IMR-90 (cell line): ENCODE data around the gene SIGLEC7. TPM values are rescaled to one million over a fixed set of nuclear protein-coding genes. Genes with fewer than 3 reads are reported as not detected.

Experiments
- ATAC-seq: fragments of 200-7000 bp; cut with Tn5 transposase; 2 replicates; pipeline ENCODE4 v1.9.1; 2020; ENCODE audit warnings: low read depth, mild to moderate bottlenecking, moderate library complexity
- BruUV-seq: library from RNA; stranded (reverse); fragments of 400-500 nt; replicated peaks from 2 replicates; lab custom pipeline; 2021; lab: Mats Ljungman, UMichigan
- CTCF ChIA-PET: fragments of 300-600 bp; formaldehyde crosslinking; extraction: SDS; loops from one replicate; lab custom pipeline; 2021; ENCODE audit warnings: antibody characterized with exemption; lab: Yijun Ruan, JAX
- POLR2A ChIA-PET: fragments of 300-600 bp; sonication (Branson Sonifier 250); formaldehyde crosslinking; loops from one replicate; lab custom pipeline; 2022; ENCODE audit warnings: antibody characterized with exemption; ENCODE audit not compliant: unreplicated experiment; lab: Charles Lee
- DNase-seq: peaks from one replicate; pipeline ENCODE4 v3.0.0; 2013
- H2AFZ ChIP-seq: replicated peaks from 2 replicates; pipeline ENCODE3; 2013; ENCODE audit warnings: low read length, mild to moderate bottlenecking; ENCODE audit not compliant: poor library complexity
- H2AK5ac ChIP-seq: 2 replicates; pipeline ENCODE4 v1.6.1; 2013; ENCODE audit warnings: low read depth, low read length, inconsistent platforms
- H2AK9ac ChIP-seq: replicated peaks from 2 replicates; pipeline ENCODE3; 2013; ENCODE audit warnings: mild to moderate bottlenecking, low read depth, low read length, moderate library complexity; ENCODE audit not compliant: poor library complexity
- H2BK120ac ChIP-seq: 2 replicates; pipeline ENCODE4 v1.6.1; 2013; ENCODE audit warnings: low read depth, low read length, inconsistent platforms
- H2BK15ac ChIP-seq: 3 replicates; pipeline ENCODE4 v1.6.1; 2013; ENCODE audit warnings: low read depth, low read length, inconsistent platforms
- H2BK20ac ChIP-seq: 2 replicates; pipeline ENCODE4 v1.6.1; 2013; ENCODE audit warnings: low read depth, mild to moderate bottlenecking, inconsistent platforms, low read length, moderate library complexity
- H2BK5ac ChIP-seq: 2 replicates; pipeline ENCODE4 v1.6.1; 2013; ENCODE audit warnings: mild to moderate bottlenecking, low read depth, low read length, inconsistent platforms; ENCODE audit not compliant: poor library complexity, severe bottlenecking
- H3K14ac ChIP-seq: replicated peaks from 2 replicates; pipeline ENCODE4 v1.6.1; 2013; ENCODE audit warnings: low read depth, low read length, inconsistent platforms
- H3K18ac ChIP-seq: 2 replicates; pipeline ENCODE4 v1.6.1; 2013; ENCODE audit warnings: low read depth, low read length, control low read depth
- H3K23ac ChIP-seq: 2 replicates; pipeline ENCODE4 v1.6.1; 2013; ENCODE audit warnings: low read depth, low read length, inconsistent platforms
- H3K27ac ChIP-seq: 2 replicates; pipeline ENCODE4 v1.5.1; 2013; ENCODE audit warnings: mild to moderate bottlenecking, control low read depth, low read length; ENCODE audit not compliant: insufficient read depth
- H3K27me3 ChIP-seq: 2 replicates; pipeline ENCODE4 v1.6.1; 2013; ENCODE audit warnings: low read length; ENCODE audit not compliant: control insufficient read depth, insufficient read depth
- H3K36me3 ChIP-seq: 2 replicates; pipeline ENCODE4 v1.6.1; 2013; ENCODE audit warnings: low read length, mixed read lengths; ENCODE audit not compliant: control insufficient read depth, insufficient read depth
- H3K4ac ChIP-seq: 2 replicates; pipeline ENCODE4 v1.6.1; 2013; ENCODE audit warnings: low read depth, low read length, inconsistent platforms
- H3K4me1 ChIP-seq: 2 replicates; pipeline ENCODE4 v1.6.1; 2013; ENCODE audit warnings: low read length, mixed read lengths; ENCODE audit not compliant: control insufficient read depth, insufficient read depth
- H3K4me2 ChIP-seq: 2 replicates; pipeline ENCODE4 v1.6.1; 2013; ENCODE audit warnings: low read depth, mild to moderate bottlenecking, control low read depth, low read length, moderate library complexity
- H3K4me3 ChIP-seq: 2 replicates; pipeline ENCODE4 v1.5.1; 2013; ENCODE audit warnings: low read depth, mild to moderate bottlenecking, control low read depth, low read length, moderate library complexity; ENCODE audit not compliant: insufficient read depth
- H3K56ac ChIP-seq: 2 replicates; pipeline ENCODE4 v1.6.1; 2013; ENCODE audit warnings: low read length, inconsistent platforms; ENCODE audit not compliant: insufficient read depth; ENCODE audit errors: extremely low read depth
- H3K79me1 ChIP-seq, 2 experiments: 2 replicates each; pipeline ENCODE4 v1.6.1; 2013; ENCODE audit warnings: low read length in 2 of 2, inconsistent platforms in 1 of 2, low read depth in 1 of 2
- H3K9ac ChIP-seq: 2 replicates; pipeline ENCODE4 v1.6.1; 2013; ENCODE audit warnings: low read depth, low read length, control low read depth
- H3K9me1 ChIP-seq: 2 replicates; pipeline ENCODE4 v1.6.1; 2013; ENCODE audit warnings: low read length, inconsistent platforms; ENCODE audit not compliant: insufficient read depth
- H3K9me3 ChIP-seq: 2 replicates; pipeline ENCODE4 v1.6.1; 2013; ENCODE audit warnings: low read length; ENCODE audit not compliant: control insufficient read depth, insufficient read depth
- H4K20me1 ChIP-seq: 2 replicates; pipeline ENCODE4 v1.6.1; 2013; ENCODE audit warnings: low read length, inconsistent platforms; ENCODE audit not compliant: insufficient read depth
- H4K5ac ChIP-seq: 2 replicates; pipeline ENCODE4 v1.6.1; 2013; ENCODE audit warnings: mild to moderate bottlenecking, low read depth, low read length, control low read depth
- H4K8ac ChIP-seq, 2 experiments: 2 replicates each; pipeline ENCODE4 v1.6.1; 2013; ENCODE audit warnings: low read depth in 2 of 2, low read length in 2 of 2, control low read depth in 1 of 2, inconsistent platforms in 1 of 2
- H4K91ac ChIP-seq: 2 replicates; pipeline ENCODE4 v1.6.1; 2013; ENCODE audit warnings: low read depth, low read length, inconsistent platforms; ENCODE audit not compliant: insufficient read depth
- FOS ChIP-seq: fragments of 150-350 bp; IDR thresholded peaks from 2 replicates; pipeline ENCODE4 v1.6.1; 2016; ENCODE audit warnings: low read depth, low read length
- MAFK ChIP-seq: IDR thresholded peaks from 2 replicates; pipeline ENCODE4 v1.6.1; 2012; ENCODE audit warnings: low read depth, low read length, improper control_type of control experiment
- MAZ ChIP-seq: IDR thresholded peaks from 2 replicates; pipeline ENCODE4 v1.6.1; 2012; ENCODE audit warnings: low read depth, mild to moderate bottlenecking, low read length, improper control_type of control experiment, moderate library complexity, borderline replicate concordance
- MXI1 ChIP-seq: IDR thresholded peaks from 2 replicates; pipeline ENCODE4 v1.6.1; 2012; ENCODE audit warnings: low read depth, mild to moderate bottlenecking, low read length, moderate library complexity, borderline replicate concordance
- NFE2L2 ChIP-seq: fragments of 150-350 bp; IDR thresholded peaks from 2 replicates; pipeline ENCODE4 v1.6.1; 2016; ENCODE audit warnings: low read depth, mild to moderate bottlenecking, low read length
- POLR2A ChIP-seq: IDR thresholded peaks from 2 replicates; pipeline ENCODE4 v1.6.1; 2012; ENCODE audit warnings: mild to moderate bottlenecking, low read depth, low read length
- RFX5 ChIP-seq: IDR thresholded peaks from 2 replicates; pipeline ENCODE4 v1.8.0; 2012; ENCODE audit warnings: low read depth, mild to moderate bottlenecking, low read length, moderate library complexity
- SMC3 ChIP-seq: fragments of 150-350 bp; IDR thresholded peaks from 2 replicates; pipeline ENCODE4 v1.6.1; 2016; ENCODE audit warnings: low read depth, mild to moderate bottlenecking, antibody characterized with exemption, low read length, moderate library complexity
- WGBS, 2 experiments: methylation state at CpG; one replicate each; pipeline versions ENCODE4 v1.1.5 to v1.1.7; 2013; ENCODE audit warnings: missing lambda C conversion rate in 2 of 2; ENCODE audit not compliant: insufficient read length in 1 of 2; ENCODE audit errors: extremely low coverage in 2 of 2; 5-methylcytosine and 5-hydroxymethylcytosine counted together
- dilution Hi-C: fragments of 300-500 bp; cut with HindIII; formaldehyde crosslinking; loops from one replicate; pipeline ENCODE4 v1.14.3; 2018; ENCODE audit warnings: low sequenced_read_pairs; ENCODE audit not compliant: unreplicated experiment
- in situ Hi-C: fragments of 300-500 bp; cut with MboI; formaldehyde crosslinking; loops from 3 replicates; pipeline ENCODE4 v1.14.3; 2019; ENCODE audit warnings: low sequenced_read_pairs, inconsistent platforms, mixed read lengths
- intact Hi-C: fragments of 100-400 bp; cut with micrococcal nuclease; formaldehyde crosslinking; loops from 2 replicates; pipeline ENCODE4 v1.10.0; 2022
- polyA plus RNA-seq, 3 experiments: library from polyadenylated mRNA; depleted of rRNA; stranded (reverse); fragments of >200 nt; gene quantifications; 2 replicates each; pipeline ENCODE4 v1.2.3, GENCODE V29; 2012; ENCODE audit warnings: low replicate concordance in 1 of 3
- total RNA-seq: library from RNA; depleted of rRNA; stranded (reverse); fragments of >200 nt; gene quantifications from 2 replicates; pipeline ENCODE4 v1.2.3, GENCODE V29; 2012
- TF ChIP-seq, protein P1 (sequence below): fragments of 150-350 bp; IDR thresholded peaks from 2 replicates; pipeline ENCODE4 v1.6.1; 2016; ENCODE audit warnings: low read depth, mild to moderate bottlenecking, low read length, moderate library complexity, borderline replicate concordance
- TF ChIP-seq, protein P2 (sequence below): conservative IDR thresholded peaks from 2 replicates; pipeline ENCODE4 v1.5.1; 2012; ENCODE audit warnings: mild to moderate bottlenecking, low read depth, low read length, improper control_type of control experiment

The SIGLEC7 gene
- total and polyA plus RNA-seq, 2 of the 4 experiments (the other 2 are of a cell fraction) = not detected

DNA sequence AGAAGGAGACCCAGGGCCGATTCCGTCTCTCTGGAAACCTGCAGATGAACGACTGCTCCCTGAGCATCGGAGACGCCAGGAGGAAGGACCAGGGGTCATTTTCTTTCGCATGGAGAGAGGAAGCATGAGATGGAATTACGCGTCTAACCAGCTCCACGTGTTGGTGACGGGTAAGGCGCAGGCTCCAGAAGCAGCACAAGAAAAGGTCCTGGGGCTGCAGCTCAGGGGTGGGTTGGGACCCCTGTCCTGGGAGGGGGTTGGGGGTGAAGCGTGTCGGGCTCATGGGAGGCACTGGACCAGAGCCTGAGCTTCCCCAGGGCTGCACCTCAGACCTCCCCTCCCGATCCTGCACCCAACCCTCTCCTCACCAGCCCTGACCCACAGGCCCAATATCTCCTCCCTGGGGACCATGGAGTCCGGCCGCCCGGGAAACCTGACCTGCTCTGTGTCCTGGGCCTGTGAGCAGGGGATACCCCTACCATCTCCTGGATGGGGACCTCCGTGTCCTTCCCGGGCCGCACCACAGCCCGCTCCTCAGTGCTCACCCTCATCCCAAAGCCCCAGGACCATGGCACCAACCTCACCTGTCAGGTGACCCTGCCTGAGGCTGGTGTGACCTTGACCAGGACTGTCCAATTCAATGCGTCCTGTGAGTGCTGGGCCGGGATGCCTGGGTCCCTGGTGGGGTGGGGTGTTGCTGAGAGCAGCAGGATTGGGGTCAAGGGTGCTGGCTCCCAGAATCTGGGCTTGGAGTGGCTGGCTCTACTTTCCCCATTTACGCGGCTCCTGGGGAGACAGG is 43.2 kb downstream of the SIGLEC7 start:
- peaks cover 4% of the 10 kb centered on the region; the same call in 1 of the 2 replicates for H3K9me3 ChIP-seq
- POLR2A ChIA-PET = no interaction called here
- no peak overlapping the region for H2BK5ac ChIP-seq
- H3K4ac ChIP-seq = no peak overlapping the region
- H4K8ac ChIP-seq = no peak overlapping the region
- H2AK5ac ChIP-seq = no peak overlapping the region
- CTCF ChIA-PET = no interaction called here
- no peak overlapping the region for H3K56ac ChIP-seq
- H2AK9ac ChIP-seq = no peak overlapping the region
- H3K9me1 ChIP-seq = no peaks in the 10 kb centered on the region
- no peak overlapping the region for H2BK20ac ChIP-seq
- H3K79me1 ChIP-seq = no peaks in the 10 kb centered on the region
- no peaks in the 10 kb centered on the region for H3K36me3 ChIP-seq
- H3K14ac ChIP-seq = no peak overlapping the region
- dilution Hi-C loops (no loop called here), intact Hi-C loops (no loop called here), in situ Hi-C loops (no loop called here)
- H3K23ac ChIP-seq = no peak overlapping the region
- no peak for ATAC-seq
- TF ChIP-seq RFX5 (no peak), SMC3 (no peak), FOS (no peak), MAFK (no peak), MXI1 (no peak), NFE2L2 (no peak), MAZ (no peak), POLR2A (no peak)
- TF ChIP-seq, protein P1, sequence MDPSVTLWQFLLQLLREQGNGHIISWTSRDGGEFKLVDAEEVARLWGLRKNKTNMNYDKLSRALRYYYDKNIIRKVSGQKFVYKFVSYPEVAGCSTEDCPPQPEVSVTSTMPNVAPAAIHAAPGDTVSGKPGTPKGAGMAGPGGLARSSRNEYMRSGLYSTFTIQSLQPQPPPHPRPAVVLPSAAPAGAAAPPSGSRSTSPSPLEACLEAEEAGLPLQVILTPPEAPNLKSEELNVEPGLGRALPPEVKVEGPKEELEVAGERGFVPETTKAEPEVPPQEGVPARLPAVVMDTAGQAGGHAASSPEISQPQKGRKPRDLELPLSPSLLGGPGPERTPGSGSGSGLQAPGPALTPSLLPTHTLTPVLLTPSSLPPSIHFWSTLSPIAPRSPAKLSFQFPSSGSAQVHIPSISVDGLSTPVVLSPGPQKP = no peak
- TF ChIP-seq, protein P2, sequence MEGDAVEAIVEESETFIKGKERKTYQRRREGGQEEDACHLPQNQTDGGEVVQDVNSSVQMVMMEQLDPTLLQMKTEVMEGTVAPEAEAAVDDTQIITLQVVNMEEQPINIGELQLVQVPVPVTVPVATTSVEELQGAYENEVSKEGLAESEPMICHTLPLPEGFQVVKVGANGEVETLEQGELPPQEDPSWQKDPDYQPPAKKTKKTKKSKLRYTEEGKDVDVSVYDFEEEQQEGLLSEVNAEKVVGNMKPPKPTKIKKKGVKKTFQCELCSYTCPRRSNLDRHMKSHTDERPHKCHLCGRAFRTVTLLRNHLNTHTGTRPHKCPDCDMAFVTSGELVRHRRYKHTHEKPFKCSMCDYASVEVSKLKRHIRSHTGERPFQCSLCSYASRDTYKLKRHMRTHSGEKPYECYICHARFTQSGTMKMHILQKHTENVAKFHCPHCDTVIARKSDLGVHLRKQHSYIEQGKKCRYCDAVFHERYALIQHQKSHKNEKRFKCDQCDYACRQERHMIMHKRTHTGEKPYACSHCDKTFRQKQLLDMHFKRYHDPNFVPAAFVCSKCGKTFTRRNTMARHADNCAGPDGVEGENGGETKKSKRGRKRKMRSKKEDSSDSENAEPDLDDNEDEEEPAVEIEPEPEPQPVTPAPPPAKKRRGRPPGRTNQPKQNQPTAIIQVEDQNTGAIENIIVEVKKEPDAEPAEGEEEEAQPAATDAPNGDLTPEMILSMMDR = no peak
- WGBS, 2 experiments = 69% methylated on average over 11 of the region's 25 CpGs; no CpG with 5 or more reads in 1 of the 2 experiments
- H3K18ac ChIP-seq = no peak overlapping the region
- H2BK120ac ChIP-seq = no peak overlapping the region
- H4K20me1 ChIP-seq = no peaks in the 10 kb centered on the region
- no peak overlapping the region for H3K27ac ChIP-seq
- no peak overlapping the region for H4K5ac ChIP-seq
- H3K27me3 ChIP-seq = no peaks in the 10 kb centered on the region
- H3K4me3 ChIP-seq = no peak overlapping the region
- H3K9ac ChIP-seq = no peak overlapping the region
- BruUV-seq = no TSS peak
- no peak overlapping the region for H3K4me2 ChIP-seq
- no peak overlapping the region for H4K91ac ChIP-seq
- H2AFZ ChIP-seq = no peak overlapping the region
- no peaks in the 10 kb centered on the region for H3K4me1 ChIP-seq
- H2BK15ac ChIP-seq = no peak overlapping the region
- DNase-seq = no peak
